Mammary epithelial cell (primary cell): ENCODE results near the gene TMEM86B.

Experiments used
- CTCF ChIP-seq, 2 donors: IDR thresholded peaks in 1 of 2; conservative IDR thresholded peaks in 1 of 2; 2 replicates each; pipeline ENCODE4 v1.5.1; 2011 to 2012; ENCODE audit warnings: inconsistent platforms in 2 of 2, low read length in 2 of 2, mild to moderate bottlenecking in 2 of 2, control low read depth in 1 of 2, low read depth in 1 of 2; ENCODE audit not compliant: insufficient read depth in 1 of 2; ENCODE audit errors: extremely low read depth in 1 of 2
- EZH2 ChIP-seq: IDR thresholded peaks from 2 replicates; pipeline ENCODE4 v1.6.1; 2012; ENCODE audit warnings: low read length, inconsistent platforms, borderline replicate concordance

- TF ChIP-seq CTCF (conservative IDR thresholded peaks at IDR 0.05 in 1 of 2, IDR thresholded peaks at IDR 0.05 in 1 of 2; ENCODE audit: extremely low read depth in 1 of 2, insufficient read depth in 1 of 2, low read depth in 1 of 2, low read length in 2 of 2) (peak; percentile 51 to 68), EZH2 (no peak)
Measured at GRCh38 chr19:55212447-55212846, 16.1 kb downstream of the TMEM86B start.
